Measurements from ENCODE around the gene SACM1L.

SACM1L gene

GRCh38 chr3:45790596-45790995 lies 101.4 kb downstream of the SACM1L start:
- DNase-seq, result no peak

DNA sequence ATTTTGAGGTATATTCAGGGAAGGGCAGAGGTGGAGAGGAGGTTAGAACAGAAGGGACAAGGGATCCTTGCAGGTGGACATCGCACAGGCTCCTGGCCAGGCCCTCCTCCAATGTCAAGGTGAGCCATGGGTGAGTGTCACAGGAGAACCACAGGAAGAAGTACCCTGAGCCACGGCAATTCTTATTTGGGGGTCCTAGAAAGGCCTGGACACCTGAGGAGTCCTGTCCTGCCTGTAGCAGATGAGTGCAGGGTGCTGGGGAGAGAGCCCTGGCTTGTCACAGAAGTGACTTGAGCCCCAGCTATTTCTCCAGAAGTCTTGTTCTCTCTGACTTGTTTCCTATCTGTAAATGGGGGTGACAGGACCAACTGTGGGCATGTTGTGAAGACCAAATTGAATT lies 102.8 kb downstream of the SACM1L start:
- no peak for DNase-seq

GRCh38 chr3:45792516-45793172 lies 103.4 kb downstream of the SACM1L start:
- no peak for DNase-seq

DNA sequence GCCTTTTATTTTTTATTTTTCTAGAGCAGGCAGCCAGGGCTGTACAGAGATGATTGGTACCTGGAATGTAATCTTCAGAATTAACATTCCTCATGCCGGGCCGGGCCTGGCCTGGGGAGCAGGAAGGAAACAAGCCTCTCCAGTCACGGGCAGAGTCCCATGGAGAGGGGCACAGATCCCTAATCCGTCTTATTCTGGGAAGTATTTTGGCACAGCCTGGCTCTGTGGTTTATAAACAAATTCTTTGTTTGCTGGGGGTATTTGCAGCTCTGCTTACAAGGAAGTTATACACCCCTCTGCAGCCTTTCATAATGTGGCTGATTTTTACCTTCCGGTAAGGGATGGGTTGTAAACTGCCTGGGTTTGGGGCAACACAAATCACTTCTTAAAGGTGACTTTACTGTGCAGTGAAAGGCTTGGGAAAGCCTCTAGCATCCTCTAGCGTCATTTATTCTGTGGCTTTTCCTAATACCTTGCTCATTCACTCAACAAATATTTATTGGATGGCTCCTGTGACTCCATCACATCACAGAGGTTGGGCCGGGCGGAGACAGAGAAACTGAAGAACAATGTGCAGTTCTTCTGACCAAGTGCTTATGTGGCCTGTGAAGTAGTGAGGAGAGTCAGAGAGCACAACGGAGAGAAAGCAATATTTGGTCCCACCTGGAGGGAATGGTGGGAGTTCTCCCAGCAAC lies 104.4 kb downstream of the SACM1L start:
- no peak for DNase-seq

- DNase-seq, result no peak
Measured at GRCh38 chr3:45794177-45794560, 105.0 kb downstream of the SACM1L start.

GRCh38 chr3:45794660-45795059 lies 105.5 kb downstream of the SACM1L start:
- no peak for DNase-seq
